Measurements from ENCODE around the gene CDC25B.

Gene CDC25B

GRCh38 chr20:3794701-3795420 is 1.2 kb upstream of the CDC25B start:
- in situ Hi-C loops (cut with HindIII; ENCODE audit: low pct_ligation_motif_present, low sequenced_read_pairs) = no loop called here
- DNase-seq = no peak
- Histone ChIP-seq H3K27ac (no peak overlapping the region), H3K4me3 (ENCODE audit: low read depth, low read length) (peak overlapping the region; percentile 83), H3K36me3 (replicated peaks) (no peaks in the 10 kb centered on the region), H3K27me3 (replicated peaks) (no peaks in the 10 kb centered on the region)
- TF ChIP-seq CTCF (IDR thresholded peaks at IDR 0.05; ENCODE audit: low read depth, low read length, missing control alignments) = no peak

- Histone ChIP-seq H3K27ac (no peak overlapping the region), H3K4me3 (ENCODE audit: low read depth, low read length) (peak overlapping the region; percentile 83), H3K27me3 (replicated peaks) (no peaks in the 10 kb centered on the region), H3K36me3 (replicated peaks) (no peaks in the 10 kb centered on the region)
- TF ChIP-seq CTCF (IDR thresholded peaks at IDR 0.05; ENCODE audit: low read depth, low read length, missing control alignments) = no peak
- in situ Hi-C loops (cut with HindIII; ENCODE audit: low pct_ligation_motif_present, low sequenced_read_pairs) = no loop called here
- no peak for DNase-seq
These were observed 541 bp downstream of the CDC25B start for GRCh38 chr20:3796477-3797225.

GRCh38 chr20:3797226-3797545 is 1.1 kb downstream of the CDC25B start:
- Histone ChIP-seq H3K36me3 (replicated peaks) (peaks cover 5% of the 10 kb centered on the region), H3K27ac (no peak overlapping the region), H3K27me3 (replicated peaks) (no peaks in the 10 kb centered on the region), H3K4me3 (ENCODE audit: low read depth, low read length) (peak overlapping the region; percentile 83)
- DNase-seq = no peak
- TF ChIP-seq CTCF (IDR thresholded peaks at IDR 0.05; ENCODE audit: low read depth, low read length, missing control alignments) = no peak
- in situ Hi-C loops (cut with HindIII; ENCODE audit: low pct_ligation_motif_present, low sequenced_read_pairs) = no loop called here

GRCh38 chr20:3797592-3798372 is 1.7 kb downstream of the CDC25B start:
- H3K27me3 ChIP-seq (replicated peaks) = no peaks in the 10 kb centered on the region
- in situ Hi-C loops (cut with HindIII; ENCODE audit: low pct_ligation_motif_present, low sequenced_read_pairs) = no loop called here
- H3K36me3 ChIP-seq (replicated peaks) = peaks cover 8% of the 10 kb centered on the region
- no peak for DNase-seq
- no peak overlapping the region for H3K27ac ChIP-seq
- peak overlapping the region; percentile 83 for H3K4me3 ChIP-seq (ENCODE audit: low read depth, low read length)
- no peak for TF ChIP-seq CTCF (IDR thresholded peaks at IDR 0.05; ENCODE audit: low read depth, low read length, missing control alignments)

GRCh38 chr20:3798373-3798768 is 2.3 kb downstream of the CDC25B start:
- in situ Hi-C loops (cut with HindIII; ENCODE audit: low pct_ligation_motif_present, low sequenced_read_pairs) = no loop called here
- H3K27me3 ChIP-seq (replicated peaks) = no peaks in the 10 kb centered on the region
- peaks cover 14% of the 10 kb centered on the region for H3K36me3 ChIP-seq (replicated peaks)
- DNase-seq = no peak
- no peak for TF ChIP-seq CTCF (IDR thresholded peaks at IDR 0.05; ENCODE audit: low read depth, low read length, missing control alignments)
- no peak overlapping the region for H3K27ac ChIP-seq
- H3K4me3 ChIP-seq (ENCODE audit: low read depth, low read length) = no peak overlapping the region
